ENCODE measurements around the gene SLC39A13. TPM values are rescaled to one million over a fixed set of nuclear protein-coding genes. Genes with fewer than 3 reads are reported as not detected.

The SLC39A13 gene
- total RNA-seq (ENCODE audit: low replicate concordance) = 37.7 and 51.6 TPM in 2 replicates

GRCh38 chr11:47407746-47408590, at the start of gene SLC39A13:
Gene SLC39A13 (plus strand): TSS chr11:47408590. CDS start chr11:47410095, 1,505 bp downstream.

GRCh38 chr11:47378010-47378835, 30.2 kb upstream of the SLC39A13 start, which contains the start of gene SPI1:
Gene SPI1 (minus strand): TSS chr11:47378547. CDS start chr11:47378353, 194 bp downstream.

GRCh38 chr11:47426062-47426956, 17.9 kb downstream of the SLC39A13 start, which contains the start of gene PSMC3:
Gene PSMC3 (minus strand): TSS chr11:47426439. CDS start chr11:47426279, 160 bp downstream.

GRCh38 chr11:47448566-47449427, 40.4 kb downstream of the SLC39A13 start, which contains the start of gene RAPSN:
Gene RAPSN (minus strand): TSS chr11:47449136. CDS start chr11:47448964, 172 bp downstream.

Other genes starting within 250 kb of the SLC39A13 start
- gene ARFGAP2, start 231.7 kb upstream of the SLC39A13 start, total RNA-seq (ENCODE audit: low replicate concordance) = 60.1 and 66.6 TPM in 2 replicates
- 14.7 and 41.6 TPM in 2 replicates for gene PACSIN3, start 222.2 kb upstream of the SLC39A13 start, total RNA-seq (ENCODE audit: low replicate concordance)
- 47.5 and 54.9 TPM in 2 replicates for gene DDB2, start 193.6 kb upstream of the SLC39A13 start, total RNA-seq (ENCODE audit: low replicate concordance)
- gene ACP2, start 159.8 kb upstream of the SLC39A13 start, total RNA-seq (ENCODE audit: low replicate concordance) = 5.6 and 22.6 TPM in 2 replicates
- gene NR1H3, start 150.6 kb upstream of the SLC39A13 start, total RNA-seq (ENCODE audit: low replicate concordance) = 15.5 and 31.1 TPM in 2 replicates
- 11.7 and 22.7 TPM in 2 replicates for gene MADD, start 138.5 kb upstream of the SLC39A13 start, total RNA-seq (ENCODE audit: low replicate concordance)
- gene MYBPC3, start 55.9 kb upstream of the SLC39A13 start, total RNA-seq (ENCODE audit: low replicate concordance) = 0.12 TPM in 1 of 2 replicates, not detected in the other
- gene SPI1, start 30.0 kb upstream of the SLC39A13 start, total RNA-seq (ENCODE audit: low replicate concordance) = not detected in 2 replicates
- 214 and 316 TPM in 2 replicates for gene PSMC3, start 17.8 kb downstream of the SLC39A13 start, total RNA-seq (ENCODE audit: low replicate concordance)
- 0.12 and 0.45 TPM in 2 replicates for gene RAPSN, start 40.5 kb downstream of the SLC39A13 start, total RNA-seq (ENCODE audit: low replicate concordance)
- gene CELF1, start 144.5 kb downstream of the SLC39A13 start, total RNA-seq (ENCODE audit: low replicate concordance) = 43.2 and 63.2 TPM in 2 replicates
- 79.4 and 92.1 TPM in 2 replicates for gene PTPMT1, start 157.0 kb downstream of the SLC39A13 start, total RNA-seq (ENCODE audit: low replicate concordance)
- gene KBTBD4, start 170.4 kb downstream of the SLC39A13 start, total RNA-seq (ENCODE audit: low replicate concordance) = 17.9 and 26.8 TPM in 2 replicates
- 71.3 and 80.5 TPM in 2 replicates for gene NDUFS3, start 170.5 kb downstream of the SLC39A13 start, total RNA-seq (ENCODE audit: low replicate concordance)
- 0.94 TPM in 1 of 2 replicates, not detected in the other for gene FAM180B, start 178.1 kb downstream of the SLC39A13 start, total RNA-seq (ENCODE audit: low replicate concordance)
- gene C1QTNF4, start 185.8 kb downstream of the SLC39A13 start, total RNA-seq (ENCODE audit: low replicate concordance) = 0.08 TPM in 1 of 2 replicates, not detected in the other
- gene MTCH2, start 234.0 kb downstream of the SLC39A13 start, total RNA-seq (ENCODE audit: low replicate concordance) = 72.7 and 87.9 TPM in 2 replicates